Measurements from ENCODE around the gene PHF2. TPM values are rescaled to one million over a fixed set of nuclear protein-coding genes. Genes with fewer than 3 reads are reported as not detected.

The PHF2 gene
- total RNA-seq, 4 donors from 2014 or later = 32.8 to 50.1 (median 33.0) TPM

GRCh38 chr9:93582550-93582949 lies 6.2 kb downstream of the PHF2 start:
- H3K9me3 ChIP-seq = no peaks in the 10 kb centered on the region
- H3K4me3 ChIP-seq (replicated peaks in 1 of 3) = no peak overlapping the region
- WGBS, 2 donors = 83 to 87% methylated on average over 3 of the region's 3 CpGs
- intact Hi-C loops (cut with DNase I) = no loop called here
- no peaks in the 10 kb centered on the region for H3K36me3 ChIP-seq
- peak overlapping the region; percentile 37 to 68 (median 59) for H3K27ac ChIP-seq
- no peak for DNase-seq
- TF ChIP-seq CTCF (IDR thresholded peaks at IDR 0.05) (no peak), POLR2A (IDR thresholded peaks at IDR 0.05) (no peak)
- H3K4me1 ChIP-seq = peaks cover 71 to 74% of the 10 kb centered on the region in 2 donors
- H3K27me3 ChIP-seq = no peaks in the 10 kb centered on the region

- Histone ChIP-seq H3K27me3 (no peaks in the 10 kb centered on the region), H3K4me1 (peaks cover 75 to 80% of the 10 kb centered on the region in 2 donors), H3K27ac (peak overlapping the region; percentile 86 to 96 (median 96)), H3K4me3 (replicated peaks in 1 of 3) (no peak overlapping the region), H3K9me3 (no peaks in the 10 kb centered on the region), H3K36me3 (no peaks in the 10 kb centered on the region)
- no peak for TF ChIP-seq CTCF (IDR thresholded peaks at IDR 0.05)
- no peak for TF ChIP-seq POLR2A (IDR thresholded peaks at IDR 0.05)
- WGBS, 2 donors = 55 to 64% methylated on average over 3 to 4 of the region's 4 CpGs
- intact Hi-C loops (cut with DNase I) = no loop called here
- peak; percentile 75 to 90 for DNase-seq
These were observed 8.9 kb downstream of the PHF2 start for GRCh38 chr9:93585259-93585658.

- WGBS, 2 donors = 67 to 87% methylated on average over 4 of the region's 4 CpGs
- no peaks in the 10 kb centered on the region for H3K27me3 ChIP-seq
- H3K4me3 ChIP-seq (replicated peaks in 1 of 3) = no peak overlapping the region
- no peak for DNase-seq
- peak overlapping the region; percentile 86 to 96 (median 96) for H3K27ac ChIP-seq
- H3K9me3 ChIP-seq = no peaks in the 10 kb centered on the region
- TF ChIP-seq CTCF (IDR thresholded peaks at IDR 0.05) = no peak
- no peak for TF ChIP-seq POLR2A (IDR thresholded peaks at IDR 0.05)
- peaks cover 70 to 79% of the 10 kb centered on the region in 2 donors for H3K4me1 ChIP-seq
- intact Hi-C loops (cut with DNase I) = no loop called here
- no peaks in the 10 kb centered on the region for H3K36me3 ChIP-seq
These were observed 9.3 kb downstream of the PHF2 start for GRCh38 chr9:93585695-93586094.

- Histone ChIP-seq H3K36me3 (no peaks in the 10 kb centered on the region), H3K27me3 (no peaks in the 10 kb centered on the region), H3K27ac (peak overlapping the region; percentile 86 to 96 (median 96)), H3K4me1 (peaks cover 63 to 79% of the 10 kb centered on the region in 2 donors), H3K4me3 (replicated peaks in 1 of 3) (no peak overlapping the region), H3K9me3 (no peaks in the 10 kb centered on the region)
- peak; percentile 96 for DNase-seq
- TF ChIP-seq POLR2A (IDR thresholded peaks at IDR 0.05) (peak in 1 of 2 donors; percentile 48), CTCF (IDR thresholded peaks at IDR 0.05) (peak in 2 of 6 experiments; percentile 20 to 34)
- intact Hi-C loops (cut with DNase I) = no loop called here
- 47 to 58% methylated on average over 7 to 11 of the region's 13 CpGs for WGBS, 2 donors
These were observed 10.1 kb downstream of the PHF2 start for GRCh38 chr9:93586290-93587057.

DNA sequence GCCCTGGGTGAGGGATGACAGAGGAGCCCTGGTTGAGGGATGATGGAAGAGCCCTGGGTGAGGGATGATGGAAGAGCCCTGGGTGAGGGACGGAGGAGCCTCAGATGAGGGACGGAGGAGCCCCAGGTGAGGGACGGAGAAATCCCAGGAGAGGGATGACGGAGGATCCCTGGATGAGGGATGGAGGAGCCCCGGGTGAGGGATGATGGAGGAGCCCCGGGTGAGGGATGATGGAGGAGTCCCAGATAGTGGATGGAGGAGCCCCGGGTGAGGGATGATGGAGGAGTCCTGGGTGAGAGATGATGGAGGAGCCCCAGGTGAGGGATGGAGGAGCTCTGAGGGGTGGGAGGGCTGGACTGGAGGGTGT lies 10.9 kb downstream of the PHF2 start:
- H3K27ac ChIP-seq = peak overlapping the region; percentile 86 to 96 (median 96)
- intact Hi-C loops (cut with DNase I) = no loop called here
- peaks cover 59 to 79% of the 10 kb centered on the region in 2 donors for H3K4me1 ChIP-seq
- no peak for TF ChIP-seq POLR2A (IDR thresholded peaks at IDR 0.05)
- TF ChIP-seq CTCF (IDR thresholded peaks at IDR 0.05) = no peak
- H3K27me3 ChIP-seq = no peaks in the 10 kb centered on the region
- no peaks in the 10 kb centered on the region for H3K9me3 ChIP-seq
- WGBS, 2 donors = 90 to 93% methylated on average over 7 of the region's 7 CpGs
- H3K4me3 ChIP-seq (replicated peaks in 1 of 3) = no peak overlapping the region
- DNase-seq = no peak
- no peaks in the 10 kb centered on the region for H3K36me3 ChIP-seq

All from thyroid gland (tissue), 4 donors.